HUES48 (cell line): ENCODE results near the gene FGD3.

Experiments used
- H3K27ac ChIP-seq: one replicate; pipeline ENCODE4 v1.7.0; 2013; ENCODE audit warnings: low read depth, low read length, inconsistent platforms
- H3K27me3 ChIP-seq: 2 replicates; pipeline ENCODE4 v1.6.1; 2013; ENCODE audit warnings: mild to moderate bottlenecking, low read length; ENCODE audit not compliant: control insufficient read depth, insufficient read depth
- H3K36me3 ChIP-seq: 2 replicates; pipeline ENCODE4 v1.6.1; 2013; ENCODE audit warnings: low read length; ENCODE audit not compliant: control insufficient read depth, insufficient read depth
- H3K4me1 ChIP-seq: 2 replicates; pipeline ENCODE4 v1.6.1; 2013; ENCODE audit warnings: mild to moderate bottlenecking, low read length; ENCODE audit not compliant: control insufficient read depth, insufficient read depth
- H3K4me3 ChIP-seq: 2 replicates; pipeline ENCODE4 v1.5.1; 2013; ENCODE audit warnings: mild to moderate bottlenecking, low read depth, low read length
- H3K9ac ChIP-seq: 2 replicates; pipeline ENCODE4 v1.6.1; 2013; ENCODE audit warnings: mild to moderate bottlenecking, low read depth, low read length, moderate library complexity
- H3K9me3 ChIP-seq: 2 replicates; pipeline ENCODE4 v1.6.1; 2013; ENCODE audit warnings: low read length; ENCODE audit not compliant: control insufficient read depth, insufficient read depth

FGD3 gene

GRCh38 chr9:93068956-93069355 is 121.6 kb downstream of the FGD3 start:
- Histone ChIP-seq H3K4me3 (no peak overlapping the region), H3K27me3 (no peaks in the 10 kb centered on the region), H3K27ac (no peak overlapping the region), H3K4me1 (no peaks in the 10 kb centered on the region), H3K9ac (no peak overlapping the region), H3K36me3 (no peaks in the 10 kb centered on the region), H3K9me3 (no peaks in the 10 kb centered on the region)

- Histone ChIP-seq H3K27me3 (no peaks in the 10 kb centered on the region), H3K36me3 (no peaks in the 10 kb centered on the region), H3K9me3 (no peaks in the 10 kb centered on the region), H3K4me3 (no peak overlapping the region), H3K9ac (no peak overlapping the region), H3K27ac (no peak overlapping the region), H3K4me1 (no peaks in the 10 kb centered on the region)
Observed at GRCh38 chr9:93071464-93071863, 124.1 kb downstream of the FGD3 start.

- Histone ChIP-seq H3K4me1 (no peaks in the 10 kb centered on the region), H3K9me3 (no peaks in the 10 kb centered on the region), H3K9ac (no peak overlapping the region), H3K27me3 (no peaks in the 10 kb centered on the region), H3K36me3 (no peaks in the 10 kb centered on the region), H3K27ac (no peak overlapping the region), H3K4me3 (no peak overlapping the region)
Observed at GRCh38 chr9:93072383-93072795, 125.1 kb downstream of the FGD3 start.

GRCh38 chr9:93076101-93076791 is 128.9 kb downstream of the FGD3 start:
- Histone ChIP-seq H3K9me3 (no peaks in the 10 kb centered on the region), H3K27me3 (no peaks in the 10 kb centered on the region), H3K4me3 (no peak overlapping the region), H3K36me3 (no peaks in the 10 kb centered on the region), H3K9ac (no peak overlapping the region), H3K27ac (no peak overlapping the region), H3K4me1 (no peaks in the 10 kb centered on the region)

- no peak overlapping the region for H3K27ac ChIP-seq
- no peaks in the 10 kb centered on the region for H3K4me1 ChIP-seq
- no peaks in the 10 kb centered on the region for H3K9me3 ChIP-seq
- H3K9ac ChIP-seq = no peak overlapping the region
- no peaks in the 10 kb centered on the region for H3K36me3 ChIP-seq
- H3K27me3 ChIP-seq = no peaks in the 10 kb centered on the region
- no peak overlapping the region for H3K4me3 ChIP-seq
Observed at GRCh38 chr9:93076792-93077128, 129.4 kb downstream of the FGD3 start.

- no peak overlapping the region for H3K9ac ChIP-seq
- no peaks in the 10 kb centered on the region for H3K27me3 ChIP-seq
- no peak overlapping the region for H3K4me3 ChIP-seq
- no peak overlapping the region for H3K27ac ChIP-seq
- H3K4me1 ChIP-seq = no peaks in the 10 kb centered on the region
- no peaks in the 10 kb centered on the region for H3K9me3 ChIP-seq
- no peaks in the 10 kb centered on the region for H3K36me3 ChIP-seq
Observed at GRCh38 chr9:93077367-93077766, 130.0 kb downstream of the FGD3 start.

GRCh38 chr9:93077811-93078210 is 130.5 kb downstream of the FGD3 start:
- no peak overlapping the region for H3K9ac ChIP-seq
- H3K36me3 ChIP-seq = no peaks in the 10 kb centered on the region
- no peak overlapping the region for H3K27ac ChIP-seq
- no peaks in the 10 kb centered on the region for H3K4me1 ChIP-seq
- no peaks in the 10 kb centered on the region for H3K9me3 ChIP-seq
- no peak overlapping the region for H3K4me3 ChIP-seq
- H3K27me3 ChIP-seq = no peaks in the 10 kb centered on the region

- Histone ChIP-seq H3K27me3 (no peaks in the 10 kb centered on the region), H3K9ac (no peak overlapping the region), H3K4me1 (no peaks in the 10 kb centered on the region), H3K4me3 (no peak overlapping the region), H3K36me3 (no peaks in the 10 kb centered on the region), H3K27ac (no peak overlapping the region), H3K9me3 (no peaks in the 10 kb centered on the region)
Observed at GRCh38 chr9:93079371-93079770, 132.0 kb downstream of the FGD3 start.

- no peaks in the 10 kb centered on the region for H3K27me3 ChIP-seq
- no peaks in the 10 kb centered on the region for H3K36me3 ChIP-seq
- H3K4me1 ChIP-seq = no peaks in the 10 kb centered on the region
- H3K27ac ChIP-seq = no peak overlapping the region
- H3K9me3 ChIP-seq = no peaks in the 10 kb centered on the region
- H3K9ac ChIP-seq = no peak overlapping the region
- H3K4me3 ChIP-seq = no peak overlapping the region
Observed at GRCh38 chr9:93080406-93080805, 133.1 kb downstream of the FGD3 start.

GRCh38 chr9:93081081-93081529 is 133.8 kb downstream of the FGD3 start:
- Histone ChIP-seq H3K9me3 (no peaks in the 10 kb centered on the region), H3K9ac (no peak overlapping the region), H3K36me3 (no peaks in the 10 kb centered on the region), H3K27me3 (no peaks in the 10 kb centered on the region), H3K4me3 (no peak overlapping the region), H3K27ac (no peak overlapping the region), H3K4me1 (no peaks in the 10 kb centered on the region)

GRCh38 chr9:93081931-93082330 is 134.6 kb downstream of the FGD3 start:
- H3K36me3 ChIP-seq = no peaks in the 10 kb centered on the region
- no peaks in the 10 kb centered on the region for H3K4me1 ChIP-seq
- H3K9ac ChIP-seq = no peak overlapping the region
- no peak overlapping the region for H3K27ac ChIP-seq
- no peak overlapping the region for H3K4me3 ChIP-seq
- H3K9me3 ChIP-seq = no peaks in the 10 kb centered on the region
- no peaks in the 10 kb centered on the region for H3K27me3 ChIP-seq
